IMR-90 (cell line): ENCODE measurements around the gene FBH1.
"Not testable (repeated sequence)": the region's sequence is repeated elsewhere in the genome, so short reads cannot be mapped to it uniquely, and the experiment has no call there.

Experiments used
- MAFK ChIP-seq: IDR thresholded peaks from 2 replicates; pipeline ENCODE4 v1.6.1; 2012; ENCODE audit warnings: low read depth, low read length, improper control_type of control experiment
- POLR2A ChIP-seq: IDR thresholded peaks from 2 replicates; pipeline ENCODE4 v1.6.1; 2012; ENCODE audit warnings: mild to moderate bottlenecking, low read depth, low read length
- TF ChIP-seq, protein P1 (sequence below): conservative IDR thresholded peaks from 2 replicates; pipeline ENCODE4 v1.5.1; 2012; ENCODE audit warnings: mild to moderate bottlenecking, low read depth, low read length, improper control_type of control experiment

DNA sequence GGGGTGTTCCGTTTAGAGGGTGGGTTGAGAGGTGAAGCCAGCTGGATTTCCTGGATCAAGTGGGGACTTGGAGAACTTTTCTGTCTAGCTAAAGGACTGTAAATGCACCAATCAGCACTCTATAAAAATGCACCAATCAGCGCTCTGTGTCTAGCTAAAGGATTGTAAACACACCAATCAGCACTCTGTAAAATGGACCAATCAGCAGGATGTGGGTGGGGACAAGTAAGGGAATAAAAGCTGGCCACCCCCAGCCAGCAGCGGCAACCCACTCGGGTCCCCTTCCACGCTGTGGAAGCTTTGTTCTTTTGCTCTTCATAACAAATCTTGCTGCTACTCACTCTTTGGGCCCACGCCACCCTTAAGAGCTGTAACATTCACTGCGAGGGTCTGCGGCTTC is 21.7 kb upstream of the FBH1 start:
- not testable (repeated sequence) for TF ChIP-seq POLR2A, MAFK
- TF ChIP-seq, protein P1, sequence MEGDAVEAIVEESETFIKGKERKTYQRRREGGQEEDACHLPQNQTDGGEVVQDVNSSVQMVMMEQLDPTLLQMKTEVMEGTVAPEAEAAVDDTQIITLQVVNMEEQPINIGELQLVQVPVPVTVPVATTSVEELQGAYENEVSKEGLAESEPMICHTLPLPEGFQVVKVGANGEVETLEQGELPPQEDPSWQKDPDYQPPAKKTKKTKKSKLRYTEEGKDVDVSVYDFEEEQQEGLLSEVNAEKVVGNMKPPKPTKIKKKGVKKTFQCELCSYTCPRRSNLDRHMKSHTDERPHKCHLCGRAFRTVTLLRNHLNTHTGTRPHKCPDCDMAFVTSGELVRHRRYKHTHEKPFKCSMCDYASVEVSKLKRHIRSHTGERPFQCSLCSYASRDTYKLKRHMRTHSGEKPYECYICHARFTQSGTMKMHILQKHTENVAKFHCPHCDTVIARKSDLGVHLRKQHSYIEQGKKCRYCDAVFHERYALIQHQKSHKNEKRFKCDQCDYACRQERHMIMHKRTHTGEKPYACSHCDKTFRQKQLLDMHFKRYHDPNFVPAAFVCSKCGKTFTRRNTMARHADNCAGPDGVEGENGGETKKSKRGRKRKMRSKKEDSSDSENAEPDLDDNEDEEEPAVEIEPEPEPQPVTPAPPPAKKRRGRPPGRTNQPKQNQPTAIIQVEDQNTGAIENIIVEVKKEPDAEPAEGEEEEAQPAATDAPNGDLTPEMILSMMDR = not testable (repeated sequence)
